K562 (cell line): Measurements from ENCODE around the gene ANAPC13. TPM values are rescaled to one million over a fixed set of nuclear protein-coding genes. Genes with fewer than 3 reads are reported as not detected.

Source experiments
- ATAC-seq: fragments of 200-7000 bp; cut with Tn5 transposase; 3 replicates; pipeline ENCODE4 v1.9.1; 2020; ENCODE audit warnings: moderate library complexity
- BruUV-seq: library from RNA; stranded (reverse); fragments of 400-500 nt; replicated peaks from 2 replicates; lab custom pipeline; 2021; lab: Mats Ljungman, UMichigan
- CTCF ChIA-PET: fragments of 300-600 bp; formaldehyde crosslinking; extraction: SDS; loops from one replicate; lab custom pipeline; 2021; ENCODE audit warnings: low intra/inter-chr PET ratio; lab: Yijun Ruan, JAX
- POLR2A ChIA-PET: fragments of 300-600, 350-650 bp; sonication (Branson Sonifier 250); formaldehyde crosslinking; extraction: SDS; loops from one replicate; lab custom pipeline; 2021; ENCODE audit warnings: antibody characterized with exemption, inconsistent platforms; lab: Yijun Ruan, JAX
- DNase-seq, 4 experiments: peaks; one replicate each; pipeline versions ENCODE4 v3.0.0 to v3.0.0-alpha.2; 2011 to 2018; ENCODE audit warnings: low spot score in 3 of 4, mixed read lengths in 3 of 4; ENCODE audit errors: extremely low read depth in 1 of 4
- FAIRE-seq: peaks from 2 replicates; lab custom pipeline; 2011; peaks lifted over from hg19 to GRCh38; lab: Jason Lieb, UNC
- H2AFZ ChIP-seq: 2 replicates; pipeline ENCODE4 v1.6.0; 2011; ENCODE audit warnings: low read depth, low read length, control low read depth, inconsistent platforms
- H3K27ac ChIP-seq: fragments of 200-600 bp; 3 replicates; pipeline ENCODE4 v1.8.0; 2011; ENCODE audit warnings: low read depth, mild to moderate bottlenecking, control low read depth, inconsistent platforms, low read length, moderate library complexity, mixed read lengths; ENCODE audit errors: extremely low read depth
- H3K27me3 ChIP-seq, 2 experiments: fragments of 300-600 bp in 1 of 2; 2 replicates in 1 of 2; 3 replicates in 1 of 2; pipeline versions ENCODE4 v1.6.0 to v1.8.0; 2011; ENCODE audit warnings: inconsistent platforms in 2 of 2, low read length in 2 of 2, mild to moderate bottlenecking in 1 of 2, mixed read lengths in 1 of 2, moderate library complexity in 1 of 2; ENCODE audit not compliant: control insufficient read depth in 2 of 2, insufficient read depth in 2 of 2
- H3K36me3 ChIP-seq: fragments of 300-600 bp; 3 replicates; pipeline ENCODE4 v1.8.0; 2011; ENCODE audit warnings: mild to moderate bottlenecking, low read length, inconsistent platforms; ENCODE audit not compliant: control insufficient read depth, insufficient read depth
- H3K4me1 ChIP-seq, 2 experiments: fragments of 200-600 bp in 1 of 2; replicated peaks in 1 of 2; 2 replicates in 1 of 2; 3 replicates in 1 of 2; pipeline versions ENCODE4 v1.5.1 to v1.8.0; 2011; ENCODE audit warnings: inconsistent platforms in 2 of 2, low read length in 2 of 2, mild to moderate bottlenecking in 1 of 2, mixed read lengths in 1 of 2, moderate library complexity in 1 of 2; ENCODE audit not compliant: control insufficient read depth in 2 of 2, insufficient read depth in 2 of 2
- H3K4me2 ChIP-seq: 2 replicates; pipeline ENCODE4 v1.6.1; 2011; ENCODE audit warnings: low read length, control low read depth, inconsistent platforms, mixed read lengths; ENCODE audit not compliant: insufficient read depth
- H3K4me3 ChIP-seq: fragments of 200-600 bp; sonication (generic), shearing (Covaris generic); 2 replicates; pipeline ENCODE4 v1.5.1; 2016; ENCODE audit warnings: control low read depth, inconsistent platforms
- H3K79me2 ChIP-seq: fragments of 200-600 bp; 3 replicates; pipeline ENCODE4 v1.8.0; 2011; ENCODE audit warnings: low read length, inconsistent platforms; ENCODE audit not compliant: control insufficient read depth, insufficient read depth
- H3K9ac ChIP-seq, 2 experiments: 2 replicates each; pipeline versions ENCODE4 v1.6.0 to v1.6.1; 2011; ENCODE audit warnings: low read depth in 2 of 2, low read length in 2 of 2, control low read depth in 1 of 2, inconsistent platforms in 1 of 2, mild to moderate bottlenecking in 1 of 2, mixed read lengths in 1 of 2; ENCODE audit not compliant: insufficient read depth in 1 of 2
- H3K9me1 ChIP-seq: one replicate; pipeline ENCODE4 v1.6.0; 2011; ENCODE audit warnings: inconsistent platforms, mild to moderate bottlenecking, low read length, moderate library complexity; ENCODE audit not compliant: control insufficient read depth, insufficient read depth
- H3K9me3 ChIP-seq: replicated peaks from 2 replicates; pipeline ENCODE4 v1.5.1; 2011; ENCODE audit warnings: low read depth, low read length, inconsistent platforms; ENCODE audit not compliant: control insufficient read depth, insufficient read depth
- H4K20me1 ChIP-seq: replicated peaks from 2 replicates; pipeline ENCODE4 v1.6.1; 2011; ENCODE audit warnings: low read length, inconsistent platforms, mixed read lengths; ENCODE audit not compliant: control insufficient read depth, insufficient read depth
- ARID2 ChIP-seq: fragments of 450-650 bp; IDR thresholded peaks from 2 replicates; pipeline ENCODE4 v1.6.1; 2017; ENCODE audit warnings: antibody characterized with exemption, mild to moderate bottlenecking
- COPS2 ChIP-seq: fragments of 450-650 bp; conservative IDR thresholded peaks from 2 replicates; pipeline ENCODE4 v1.6.1; 2016; ENCODE audit warnings: mild to moderate bottlenecking, moderate library complexity
- ELF4 ChIP-seq: fragments of 450-650 bp; formaldehyde crosslinking; IDR thresholded peaks from 2 replicates; pipeline ENCODE4 v1.4.0; 2022; ENCODE audit warnings: missing genetic modification characterization
- FOXA1 ChIP-seq: fragments of 450-650 bp; IDR thresholded peaks from 2 replicates; pipeline ENCODE4 v1.6.1; 2016; ENCODE audit warnings: mild to moderate bottlenecking, borderline replicate concordance
- HDAC1 ChIP-seq, 2 experiments: fragments of 450-650 bp; IDR thresholded peaks; 2 replicates each; pipeline ENCODE4 v1.6.1; 2016 to 2017; ENCODE audit warnings: inconsistent platforms in 1 of 2, mild to moderate bottlenecking in 1 of 2, moderate library complexity in 1 of 2
- HSF4 ChIP-seq: fragments of 250-450 bp; sonication (Bioruptor Pico); IDR thresholded peaks from 2 replicates; pipeline ENCODE4 v2.1.2; 2022; ENCODE audit warnings: mild to moderate bottlenecking, moderate library complexity, borderline replicate concordance
- JUN ChIP-seq, 2 experiments: sonication (generic) in 1 of 2; formaldehyde crosslinking in 1 of 2; IDR thresholded peaks; 2 replicates each; pipeline versions ENCODE4 v1.6.1 to v1.8.0; 2012 to 2022; ENCODE audit warnings: borderline replicate concordance in 2 of 2, mild to moderate bottlenecking in 2 of 2, improper control_type of control experiment in 1 of 2, low read depth in 1 of 2, low read length in 1 of 2, missing genetic modification reagents in 1 of 2
- NFE2 ChIP-seq: IDR thresholded peaks from 2 replicates; pipeline ENCODE4 v1.6.1; 2014; ENCODE audit warnings: antibody characterized with exemption, low read depth
- SMC3 ChIP-seq: conservative IDR thresholded peaks from 2 replicates; pipeline ENCODE4 v1.6.1; 2011; ENCODE audit warnings: low read depth, low read length, improper control_type of control experiment; ENCODE audit not compliant: insufficient read depth
- ZBTB17 ChIP-seq: fragments of 450-650 bp; formaldehyde crosslinking; IDR thresholded peaks from 2 replicates; pipeline ENCODE4 v1.4.0; 2020; ENCODE audit warnings: mild to moderate bottlenecking
- ZNF239 ChIP-seq: fragments of 250-450 bp; sonication (Bioruptor Pico); IDR thresholded peaks from 2 replicates; pipeline ENCODE4 v1.4.0; 2020; ENCODE audit warnings: mild to moderate bottlenecking
- in situ Hi-C: fragments of 300-500 bp; cut with MboI; formaldehyde crosslinking; loops from 4 replicates; pipeline ENCODE4 v1.15.0; 2018; ENCODE audit warnings: inconsistent platforms, mixed read lengths
- intact Hi-C: fragments of 100-400 bp; cut with micrococcal nuclease; formaldehyde crosslinking; loops from 2 replicates; pipeline ENCODE4 v1.14.2; 2022
- polyA plus RNA-seq, 8 experiments: library from polyadenylated mRNA; depleted of rRNA in 4 of 8; stranded (reverse) in 5 of 8; unstranded in 3 of 8; fragments of >200 nt; fragmentation: Nextera tagmentation in 2 of 8; fragmentation: Illumina TruSeq in 1 of 8; extraction: Ambion mirVana in 2 of 8; extraction: Trizol in 1 of 8; gene quantifications; 2 replicates each; pipeline versions ENCODE4 v1.2.1 to v1.2.3, GENCODE V29; 2011 to 2014; ENCODE audit warnings: inconsistent platforms in 1 of 8, missing spikeins in 1 of 8
- total RNA-seq, 7 experiments: library from RNA; depleted of rRNA in 6 of 7; stranded (reverse); fragments of >200 nt in 6 of 7; fragmentation: Illumina TruSeq in 2 of 7; extraction: Trizol in 2 of 7; gene quantifications; 2 replicates each; pipeline versions ENCODE4 v1.2.1 to v1.2.3, GENCODE V29; 2011 to 2021; ENCODE audit warnings: low replicate concordance in 1 of 7
- TF ChIP-seq, protein P1 (sequence below): sonication (generic); formaldehyde crosslinking; IDR thresholded peaks from 2 replicates; pipeline ENCODE4 v1.8.0; 2022; ENCODE audit warnings: mild to moderate bottlenecking, missing genetic modification reagents
- TF ChIP-seq, protein P2 (sequence below): fragments of 250-450 bp; sonication (Bioruptor Pico); IDR thresholded peaks from 2 replicates; pipeline ENCODE4 v1.4.0; 2020; ENCODE audit warnings: mild to moderate bottlenecking, moderate library complexity
- TF ChIP-seq, protein P3 (sequence below): fragments of 450-650 bp; formaldehyde crosslinking; conservative IDR thresholded peaks from 2 replicates; pipeline ENCODE4 v1.4.0; 2022; ENCODE audit warnings: mild to moderate bottlenecking, missing genetic modification characterization

Gene ANAPC13
- total and polyA plus RNA-seq, 9 of the 15 experiments (the other 6 are each of a cell fraction or from before 2014, with no cell fraction given) = 48.5 to 238 (median 68.5) TPM

DNA sequence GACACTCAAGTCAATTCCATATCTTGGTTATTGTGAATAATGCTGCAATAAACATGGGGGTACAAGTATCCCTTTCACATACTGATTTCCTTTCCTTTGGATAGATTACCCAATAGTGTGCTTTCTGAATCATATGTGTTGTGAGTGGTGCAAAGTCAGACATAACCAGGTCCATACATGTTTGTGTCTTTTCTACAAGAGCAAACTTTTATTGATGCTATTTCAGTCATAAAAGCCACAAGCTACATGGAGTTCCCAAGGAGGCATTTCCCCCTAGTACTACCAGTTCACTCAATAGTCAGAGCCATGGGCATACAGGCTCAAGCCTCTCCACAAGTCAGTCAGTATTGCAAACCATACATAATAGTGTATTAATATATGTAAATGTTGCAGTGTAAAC is 10.2 kb upstream of the ANAPC13 start:
- in situ Hi-C loops = loop anchor here (25.0 kb wide), 1 partner anchor 684 kb away; the partner anchor contains the start of gene SRPRB
- no peak for ATAC-seq
- TF ChIP-seq ELF4 (CRISPR knock-in tag) (no peak), COPS2 (no peak), HDAC1 (IDR thresholded peaks at IDR 0.05) (no peak), SMC3 (no peak), ARID2 (no peak), ZNF239 (no peak), ZBTB17 (CRISPR knock-in tag) (no peak), HSF4 (CRISPR knock-in tag) (no peak), JUN (IDR thresholded peaks at IDR 0.05; ENCODE audit: borderline replicate concordance, low read depth, low read length) (no peak), JUN (CRISPR knock-in tag; IDR thresholded peaks at IDR 0.05; ENCODE audit: borderline replicate concordance) (no peak), FOXA1 (no peak), NFE2 (no peak)
- TF ChIP-seq, protein P1, sequence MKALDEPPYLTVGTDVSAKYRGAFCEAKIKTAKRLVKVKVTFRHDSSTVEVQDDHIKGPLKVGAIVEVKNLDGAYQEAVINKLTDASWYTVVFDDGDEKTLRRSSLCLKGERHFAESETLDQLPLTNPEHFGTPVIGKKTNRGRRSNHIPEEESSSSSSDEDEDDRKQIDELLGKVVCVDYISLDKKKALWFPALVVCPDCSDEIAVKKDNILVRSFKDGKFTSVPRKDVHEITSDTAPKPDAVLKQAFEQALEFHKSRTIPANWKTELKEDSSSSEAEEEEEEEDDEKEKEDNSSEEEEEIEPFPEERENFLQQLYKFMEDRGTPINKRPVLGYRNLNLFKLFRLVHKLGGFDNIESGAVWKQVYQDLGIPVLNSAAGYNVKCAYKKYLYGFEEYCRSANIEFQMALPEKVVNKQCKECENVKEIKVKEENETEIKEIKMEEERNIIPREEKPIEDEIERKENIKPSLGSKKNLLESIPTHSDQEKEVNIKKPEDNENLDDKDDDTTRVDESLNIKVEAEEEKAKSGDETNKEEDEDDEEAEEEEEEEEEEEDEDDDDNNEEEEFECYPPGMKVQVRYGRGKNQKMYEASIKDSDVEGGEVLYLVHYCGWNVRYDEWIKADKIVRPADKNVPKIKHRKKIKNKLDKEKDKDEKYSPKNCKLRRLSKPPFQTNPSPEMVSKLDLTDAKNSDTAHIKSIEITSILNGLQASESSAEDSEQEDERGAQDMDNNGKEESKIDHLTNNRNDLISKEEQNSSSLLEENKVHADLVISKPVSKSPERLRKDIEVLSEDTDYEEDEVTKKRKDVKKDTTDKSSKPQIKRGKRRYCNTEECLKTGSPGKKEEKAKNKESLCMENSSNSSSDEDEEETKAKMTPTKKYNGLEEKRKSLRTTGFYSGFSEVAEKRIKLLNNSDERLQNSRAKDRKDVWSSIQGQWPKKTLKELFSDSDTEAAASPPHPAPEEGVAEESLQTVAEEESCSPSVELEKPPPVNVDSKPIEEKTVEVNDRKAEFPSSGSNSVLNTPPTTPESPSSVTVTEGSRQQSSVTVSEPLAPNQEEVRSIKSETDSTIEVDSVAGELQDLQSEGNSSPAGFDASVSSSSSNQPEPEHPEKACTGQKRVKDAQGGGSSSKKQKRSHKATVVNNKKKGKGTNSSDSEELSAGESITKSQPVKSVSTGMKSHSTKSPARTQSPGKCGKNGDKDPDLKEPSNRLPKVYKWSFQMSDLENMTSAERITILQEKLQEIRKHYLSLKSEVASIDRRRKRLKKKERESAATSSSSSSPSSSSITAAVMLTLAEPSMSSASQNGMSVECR (CRISPR knock-in tag) = no peak
- TF ChIP-seq, protein P2, sequence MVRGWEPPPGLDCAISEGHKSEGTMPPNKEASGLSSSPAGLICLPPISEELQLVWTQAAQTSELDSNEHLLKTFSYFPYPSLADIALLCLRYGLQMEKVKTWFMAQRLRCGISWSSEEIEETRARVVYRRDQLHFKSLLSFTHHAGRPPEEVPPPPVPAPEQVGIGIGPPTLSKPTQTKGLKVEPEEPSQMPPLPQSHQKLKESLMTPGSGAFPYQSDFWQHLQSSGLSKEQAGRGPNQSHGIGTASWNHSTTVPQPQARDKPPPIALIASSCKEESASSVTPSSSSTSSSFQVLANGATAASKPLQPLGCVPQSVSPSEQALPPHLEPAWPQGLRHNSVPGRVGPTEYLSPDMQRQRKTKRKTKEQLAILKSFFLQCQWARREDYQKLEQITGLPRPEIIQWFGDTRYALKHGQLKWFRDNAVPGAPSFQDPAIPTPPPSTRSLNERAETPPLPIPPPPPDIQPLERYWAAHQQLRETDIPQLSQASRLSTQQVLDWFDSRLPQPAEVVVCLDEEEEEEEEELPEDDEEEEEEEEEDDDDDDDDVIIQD (CRISPR knock-in tag) = no peak
- TF ChIP-seq, protein P3, sequence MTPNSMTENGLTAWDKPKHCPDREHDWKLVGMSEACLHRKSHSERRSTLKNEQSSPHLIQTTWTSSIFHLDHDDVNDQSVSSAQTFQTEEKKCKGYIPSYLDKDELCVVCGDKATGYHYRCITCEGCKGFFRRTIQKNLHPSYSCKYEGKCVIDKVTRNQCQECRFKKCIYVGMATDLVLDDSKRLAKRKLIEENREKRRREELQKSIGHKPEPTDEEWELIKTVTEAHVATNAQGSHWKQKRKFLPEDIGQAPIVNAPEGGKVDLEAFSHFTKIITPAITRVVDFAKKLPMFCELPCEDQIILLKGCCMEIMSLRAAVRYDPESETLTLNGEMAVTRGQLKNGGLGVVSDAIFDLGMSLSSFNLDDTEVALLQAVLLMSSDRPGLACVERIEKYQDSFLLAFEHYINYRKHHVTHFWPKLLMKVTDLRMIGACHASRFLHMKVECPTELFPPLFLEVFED = no peak

More for the DNA sequence above, 10.2 kb upstream of the ANAPC13 start:
- ChIA-PET CTCF (no interaction called here), POLR2A (interaction anchor here (0.8 kb wide), 1 partner anchor 11 kb away, joined by 3 read pairs; the partner anchor contains the start of genes ANAPC13 and CEP63)
- Histone ChIP-seq H3K79me2 (peaks cover 14% of the 10 kb centered on the region), H3K4me3 (no peak overlapping the region), H4K20me1 (no peaks in the 10 kb centered on the region), H3K36me3 (0 out of 3 replicates have a peak, but pooled peaks cover 3% of the 10 kb centered on the region), H3K9ac (no peak overlapping the region), H3K9me3 (no peaks in the 10 kb centered on the region), H3K4me1 (peaks cover 4 to 18% of the 10 kb centered on the region in 2 experiments; a peak in 3 of 5 replicates), H3K4me2 (peak overlapping the region; percentile 29; the same call in 1 of the 2 replicates), H3K9me1 (no peaks in the 10 kb centered on the region), H2AFZ (no peak overlapping the region), H3K27ac (no peak overlapping the region), H3K27me3 (no peaks in the 10 kb centered on the region)
- FAIRE-seq = no peak
- no TSS peak for BruUV-seq
- intact Hi-C loops = no loop called here
- DNase-seq = no peak
